GM12878 (cell line): ENCODE results near the gene ZNF662. TPM values are rescaled to one million over a fixed set of nuclear protein-coding genes. Genes with fewer than 3 reads are reported as not detected.

Experiments
- ATAC-seq: fragments of 200-7000 bp; cut with Tn5 transposase; 3 replicates; pipeline ENCODE4 v1.9.1; 2020; ENCODE audit warnings: mild to moderate bottlenecking, moderate library complexity
- BruUV-seq: library from RNA; stranded (reverse); fragments of 400-500 nt; replicated peaks from 2 replicates; lab custom pipeline; 2021; lab: Mats Ljungman, UMichigan
- CTCF ChIA-PET: fragments of 300-600 bp; sonication (Branson Sonifier 250); formaldehyde crosslinking; extraction: SDS; loops from one replicate; lab custom pipeline; 2021; ENCODE audit warnings: inconsistent platforms; lab: Yijun Ruan, JAX
- POLR2A ChIA-PET: fragments of 350-600 bp; formaldehyde crosslinking; extraction: SDS; loops from one replicate; lab custom pipeline; 2021; ENCODE audit warnings: inconsistent platforms; lab: Charles Lee
- RAD21 ChIA-PET: fragments of 300-600 bp; sonication (Branson Sonifier 250); formaldehyde crosslinking; loops from one replicate; lab custom pipeline; 2023; ENCODE audit warnings: antibody characterized with exemption; ENCODE audit not compliant: unreplicated experiment; lab: Charles Lee
- SMC1A ChIA-PET: fragments of 300-600 bp; sonication (Branson Sonifier 250); formaldehyde crosslinking; loops from one replicate; lab custom pipeline; 2023; ENCODE audit not compliant: unreplicated experiment, uncharacterized antibody; lab: Charles Lee
- DNase-seq: peaks from one replicate; pipeline ENCODE4 v3.0.0-alpha.2; 2011; ENCODE audit warnings: low read depth, low spot score
- FAIRE-seq: peaks from 3 replicates; lab custom pipeline; 2011; peaks lifted over from hg19 to GRCh38; lab: Jason Lieb, UNC
- H2AFZ ChIP-seq: 2 replicates; pipeline ENCODE4 v1.6.0; 2011; ENCODE audit warnings: low read depth, low read length, control low read depth; ENCODE audit not compliant: control insufficient read depth
- H3K27ac ChIP-seq: 2 replicates; pipeline ENCODE4 v1.5.1; 2011; ENCODE audit warnings: control low read depth; ENCODE audit not compliant: control insufficient read depth, insufficient read depth
- H3K27me3 ChIP-seq, 2 experiments: replicated peaks in 1 of 2; 2 replicates each; pipeline versions ENCODE4 v1.6.0 to v1.6.1; 2011; ENCODE audit warnings: low read length in 1 of 2; ENCODE audit not compliant: control insufficient read depth in 2 of 2, insufficient read depth in 2 of 2
- H3K36me3 ChIP-seq, 2 experiments: 2 replicates each; pipeline ENCODE4 v1.5.1; 2011; ENCODE audit warnings: low read length in 1 of 2; ENCODE audit not compliant: control insufficient read depth in 2 of 2, insufficient read depth in 2 of 2
- H3K4me1 ChIP-seq: 2 replicates; pipeline ENCODE4 v1.6.1; 2011; ENCODE audit warnings: mild to moderate bottlenecking, low read length, moderate library complexity, mixed read lengths; ENCODE audit not compliant: control insufficient read depth, insufficient read depth
- H3K4me2 ChIP-seq: 2 replicates; pipeline ENCODE4 v1.6.0; 2011; ENCODE audit warnings: control low read depth; ENCODE audit not compliant: control insufficient read depth, insufficient read depth
- H3K4me3 ChIP-seq: fragments of 200-600 bp; sonication (generic); 2 replicates; pipeline ENCODE4 v1.5.1; 2016
- H3K79me2 ChIP-seq: 2 replicates; pipeline ENCODE4 v1.6.0; 2011; ENCODE audit warnings: low read length; ENCODE audit not compliant: control insufficient read depth, insufficient read depth
- H3K9ac ChIP-seq: 2 replicates; pipeline ENCODE4 v1.8.0; 2011; ENCODE audit warnings: low read length, control low read depth, mixed read lengths; ENCODE audit not compliant: control insufficient read depth, insufficient read depth
- H3K9me3 ChIP-seq: replicated peaks from 3 replicates; pipeline ENCODE4 v1.5.1; 2011; ENCODE audit warnings: mild to moderate bottlenecking, low read length; ENCODE audit not compliant: control insufficient read depth, insufficient read depth
- H4K20me1 ChIP-seq: 2 replicates; pipeline ENCODE4 v1.6.0; 2011; ENCODE audit not compliant: control insufficient read depth, insufficient read depth
- CREB1 ChIP-seq: IDR thresholded peaks from 2 replicates; pipeline ENCODE4 v1.6.1; 2012; ENCODE audit warnings: low read depth, mild to moderate bottlenecking, inconsistent platforms
- EP300 ChIP-seq, 2 experiments: fragments of 150-350 bp in 1 of 2; IDR thresholded peaks; 2 replicates each; pipeline ENCODE4 v1.6.1; 2011 to 2012; ENCODE audit warnings: low read depth in 2 of 2, low read length in 2 of 2, borderline replicate concordance in 1 of 2, improper control_type of control experiment in 1 of 2, inconsistent platforms in 1 of 2; ENCODE audit not compliant: control insufficient read depth in 1 of 2
- ESRRA ChIP-seq: IDR thresholded peaks from 2 replicates; pipeline ENCODE4 v1.6.1; 2012; ENCODE audit warnings: mild to moderate bottlenecking, low read length, improper control_type of control experiment
- KDM1A ChIP-seq: fragments of 200-600 bp; sonication (generic); IDR thresholded peaks from 2 replicates; pipeline ENCODE4 v1.6.1; 2016; ENCODE audit warnings: borderline replicate concordance
- NFXL1 ChIP-seq: fragments of 450-650 bp; IDR thresholded peaks from 2 replicates; pipeline ENCODE4 v1.6.1; 2017; ENCODE audit warnings: antibody characterized with exemption, mild to moderate bottlenecking, borderline replicate concordance
- ZZZ3 ChIP-seq: IDR thresholded peaks from 2 replicates; pipeline ENCODE4 v1.6.1; 2011; ENCODE audit warnings: low read depth; ENCODE audit not compliant: control insufficient read depth, insufficient read length
- WGBS: methylation state at CpG from one replicate; pipeline ENCODE4 v1.1.6; 2016; ENCODE audit warnings: low lambda C conversion rate; ENCODE audit not compliant: insufficient replicate concordance, insufficient coverage; ENCODE audit errors: missing lambda C conversion rate; 5-methylcytosine and 5-hydroxymethylcytosine counted together
- in situ Hi-C: fragments of 300-500 bp; cut with MboI; formaldehyde crosslinking; loops from 9 replicates; pipeline ENCODE4 v1.14.3; 2018; ENCODE audit warnings: mixed read lengths
- intact Hi-C: fragments of 100-400 bp; cut with micrococcal nuclease; formaldehyde crosslinking; loops from one replicate; pipeline ENCODE4 v1.14.2; 2022; ENCODE audit not compliant: unreplicated experiment
- polyA plus RNA-seq, 11 experiments: library from polyadenylated mRNA; depleted of rRNA in 4 of 11; unstranded in 6 of 11; stranded (reverse) in 5 of 11; fragments of >200 nt; fragmentation: Nextera tagmentation in 4 of 11; fragmentation: Illumina TruSeq in 1 of 11; extraction: Ambion mirVana in 4 of 11; extraction: Trizol in 1 of 11; gene quantifications; 1 replicate in 1 of 11; 2 replicates in 10 of 11; pipeline versions ENCODE4 v1.2.1 to v1.2.3, GENCODE V29; 2011 to 2016; ENCODE audit warnings: inconsistent platforms in 2 of 11, missing spikeins in 2 of 11, low read depth in 1 of 11
- total RNA-seq, 4 experiments: library from RNA; depleted of rRNA in 3 of 4; stranded (reverse); fragments of >200 nt in 3 of 4; fragmentation: Illumina TruSeq in 1 of 4; extraction: Trizol in 1 of 4; gene quantifications; 2 replicates each; pipeline versions ENCODE4 v1.2.1 to v1.2.3, GENCODE V29; 2013 to 2021
- TF ChIP-seq, protein P1 (sequence below): fragments of 450-650 bp; IDR thresholded peaks from 2 replicates; pipeline ENCODE4 v1.6.1; 2017; ENCODE audit warnings: antibody characterized with exemption, mild to moderate bottlenecking, moderate library complexity

Gene ZNF662
- total and polyA plus RNA-seq, 10 of the 15 experiments (the other 5 are each of a cell fraction or from before 2014, with no cell fraction given), result not detected

DNA sequence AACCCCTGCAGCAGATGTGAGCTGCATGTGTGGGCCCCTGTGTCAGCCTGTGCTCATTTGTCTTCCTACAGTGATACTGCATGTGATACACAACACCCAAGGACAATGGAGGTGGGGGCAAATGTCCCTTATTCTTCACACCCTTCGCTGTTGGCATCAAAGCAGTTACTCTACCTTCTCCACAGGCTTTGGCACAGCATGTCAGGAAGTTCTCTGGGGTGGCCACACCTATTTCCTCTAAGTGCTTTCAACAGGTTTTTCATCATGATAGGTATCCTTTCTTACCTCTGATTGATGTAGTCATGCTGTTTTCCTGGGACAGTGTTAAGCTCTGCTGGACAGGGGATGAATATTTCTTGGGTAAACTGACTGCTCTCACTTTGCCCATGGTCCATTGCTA is 29.5 kb downstream of the ZNF662 start (continued):
- TF ChIP-seq EP300 (IDR thresholded peaks at IDR 0.05; ENCODE audit: borderline replicate concordance in 1 of 2, control insufficient read depth in 1 of 2, low read depth in 2 of 2, low read length in 2 of 2) (no peak), ESRRA (no peak), NFXL1 (no peak)

GRCh38 chr3:42936157-42936981 is 30.4 kb downstream of the ZNF662 start:
- in situ Hi-C loops, result no loop called here
- no peak for FAIRE-seq
- no peak overlapping the region for H3K4me3 ChIP-seq
- no peak overlapping the region for H2AFZ ChIP-seq
- SMC1A ChIA-PET, result no interaction called here
- H3K4me2 ChIP-seq, result no peak overlapping the region
- no peaks in the 10 kb centered on the region for H3K36me3 ChIP-seq
- no peaks in the 10 kb centered on the region for H3K4me1 ChIP-seq
- RAD21 ChIA-PET, result no interaction called here
- no TSS peak for BruUV-seq
- ATAC-seq, result no peak
- H3K9me3 ChIP-seq, result no peaks in the 10 kb centered on the region
- CTCF ChIA-PET, result no interaction called here
- H3K27me3 ChIP-seq, result no peaks in the 10 kb centered on the region
- DNase-seq, result no peak
- no peaks in the 10 kb centered on the region for H4K20me1 ChIP-seq
- H3K9ac ChIP-seq, result no peak overlapping the region
- intact Hi-C loops, result no loop called here
- no peak overlapping the region for H3K27ac ChIP-seq
- no peaks in the 10 kb centered on the region for H3K79me2 ChIP-seq
- POLR2A ChIA-PET, result no interaction called here
- WGBS, result 57% methylated on average over 43 of the region's 43 CpGs
- TF ChIP-seq ZZZ3 (no peak), KDM1A (no peak), CREB1 (no peak)
- TF ChIP-seq, protein P1, sequence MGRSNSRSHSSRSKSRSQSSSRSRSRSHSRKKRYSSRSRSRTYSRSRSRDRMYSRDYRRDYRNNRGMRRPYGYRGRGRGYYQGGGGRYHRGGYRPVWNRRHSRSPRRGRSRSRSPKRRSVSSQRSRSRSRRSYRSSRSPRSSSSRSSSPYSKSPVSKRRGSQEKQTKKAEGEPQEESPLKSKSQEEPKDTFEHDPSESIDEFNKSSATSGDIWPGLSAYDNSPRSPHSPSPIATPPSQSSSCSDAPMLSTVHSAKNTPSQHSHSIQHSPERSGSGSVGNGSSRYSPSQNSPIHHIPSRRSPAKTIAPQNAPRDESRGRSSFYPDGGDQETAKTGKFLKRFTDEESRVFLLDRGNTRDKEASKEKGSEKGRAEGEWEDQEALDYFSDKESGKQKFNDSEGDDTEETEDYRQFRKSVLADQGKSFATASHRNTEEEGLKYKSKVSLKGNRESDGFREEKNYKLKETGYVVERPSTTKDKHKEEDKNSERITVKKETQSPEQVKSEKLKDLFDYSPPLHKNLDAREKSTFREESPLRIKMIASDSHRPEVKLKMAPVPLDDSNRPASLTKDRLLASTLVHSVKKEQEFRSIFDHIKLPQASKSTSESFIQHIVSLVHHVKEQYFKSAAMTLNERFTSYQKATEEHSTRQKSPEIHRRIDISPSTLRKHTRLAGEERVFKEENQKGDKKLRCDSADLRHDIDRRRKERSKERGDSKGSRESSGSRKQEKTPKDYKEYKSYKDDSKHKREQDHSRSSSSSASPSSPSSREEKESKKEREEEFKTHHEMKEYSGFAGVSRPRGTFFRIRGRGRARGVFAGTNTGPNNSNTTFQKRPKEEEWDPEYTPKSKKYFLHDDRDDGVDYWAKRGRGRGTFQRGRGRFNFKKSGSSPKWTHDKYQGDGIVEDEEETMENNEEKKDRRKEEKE, result no peak
